Parathyroid adenoma (tissue), 2 donors: ENCODE measurements around the gene TMEM9B.
A peak's percentile ranks its signal among the peaks of the same experiment; 100 is the strongest.
"Not testable (repeated sequence)": the region's sequence is repeated elsewhere in the genome, so short reads cannot be mapped to it uniquely, and the experiment has no call there.

Experiments used
- H2AFZ ChIP-seq: fragments of 300-600 bp; sonication (generic); one replicate; pipeline ENCODE4 v1.7.0; 2017; ENCODE audit warnings: antibody characterized with exemption, mild to moderate bottlenecking
- H3K27ac ChIP-seq: fragments of 300-600 bp; sonication (generic); one replicate; pipeline ENCODE4 v1.7.0; 2017
- H3K27me3 ChIP-seq: fragments of 300-600 bp; sonication (generic); one replicate; pipeline ENCODE4 v1.7.0; 2017; ENCODE audit warnings: low read length; ENCODE audit not compliant: control insufficient read depth, insufficient read depth
- H3K36me3 ChIP-seq: fragments of 300-600 bp; sonication (generic); one replicate; pipeline ENCODE4 v1.7.0; 2017; ENCODE audit warnings: low read length; ENCODE audit not compliant: control insufficient read depth, insufficient read depth
- H3K4me1 ChIP-seq: fragments of 300-600 bp; sonication (generic); one replicate; pipeline ENCODE4 v1.7.0; 2017; ENCODE audit warnings: control low read depth
- H3K4me2 ChIP-seq: fragments of 300-600 bp; sonication (generic); one replicate; pipeline ENCODE4 v1.7.0; 2017; ENCODE audit warnings: low read length
- H3K4me3 ChIP-seq: fragments of 300-600 bp; sonication (generic); one replicate; pipeline ENCODE4 v1.7.0; 2017; ENCODE audit warnings: low read depth, low read length
- H3K79me2 ChIP-seq: fragments of 300-600 bp; sonication (generic); one replicate; pipeline ENCODE4 v1.7.0; 2017; ENCODE audit warnings: control low read depth
- H3K9ac ChIP-seq: fragments of 300-600 bp; sonication (generic); one replicate; pipeline ENCODE4 v1.7.0; 2017; ENCODE audit warnings: mild to moderate bottlenecking
- H3K9me3 ChIP-seq: fragments of 300-600 bp; sonication (generic); one replicate; pipeline ENCODE4 v1.7.0; 2017; ENCODE audit warnings: low read length; ENCODE audit not compliant: control insufficient read depth
- TF ChIP-seq, protein P1 (sequence below): fragments of 300-600 bp; sonication (generic); IDR thresholded peaks from one replicate; pipeline ENCODE4 v1.7.0; 2017; ENCODE audit warnings: antibody characterized with exemption, mild to moderate bottlenecking
- donor health status: primary hyperparathyroidism.

TMEM9B gene

DNA sequence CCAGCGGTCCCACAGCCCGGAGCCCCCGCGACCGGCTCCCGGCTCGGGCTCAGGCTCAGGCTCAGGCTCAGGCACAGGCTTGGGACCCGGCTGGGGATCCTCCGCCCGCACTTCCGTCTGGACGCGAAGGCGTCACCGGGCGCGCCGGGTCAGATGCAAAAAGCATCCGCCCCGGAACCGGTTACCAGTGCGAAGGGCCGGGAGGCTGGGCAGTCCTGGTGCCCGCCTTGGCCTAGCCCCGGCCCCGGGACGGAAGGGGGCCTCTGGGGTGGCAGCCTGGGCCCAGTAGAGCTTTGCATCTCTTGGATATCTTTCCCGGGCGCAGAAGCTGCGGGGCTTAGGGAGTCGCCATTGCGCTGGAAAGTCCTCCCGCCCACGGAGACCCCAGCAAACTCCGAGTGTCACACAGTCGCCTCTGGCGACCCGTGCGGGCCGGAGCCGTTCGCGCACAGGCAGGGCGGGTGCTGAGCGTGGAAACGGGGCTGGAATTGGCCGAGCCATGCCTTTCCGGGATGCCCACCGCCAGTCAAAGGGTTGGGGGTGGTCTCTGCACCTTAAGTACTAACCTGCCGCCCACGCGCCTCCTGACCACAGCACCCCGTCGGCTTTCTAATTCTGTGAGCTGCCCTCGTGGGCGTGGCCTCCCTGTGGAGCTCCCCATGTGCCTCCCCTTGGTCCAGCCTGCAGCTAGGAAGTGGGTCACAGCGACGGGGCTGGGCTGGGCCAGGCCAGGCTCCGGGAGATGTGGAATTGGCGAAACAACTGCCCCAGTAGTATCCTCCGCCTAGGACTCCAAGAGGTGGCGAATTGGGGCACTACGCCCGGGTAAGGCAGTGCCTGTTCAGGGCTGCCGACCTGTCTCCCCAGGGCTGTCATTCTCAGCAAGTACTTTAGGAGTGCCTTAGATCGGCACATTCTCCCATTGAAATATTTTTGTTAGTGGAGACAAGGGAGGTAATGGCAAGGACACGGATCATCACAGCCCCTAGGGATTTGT, at the start of gene TMEM9B:
TMEM9B (minus strand) TSS at position 119 of the 997 bp plus-strand sequence. CDS start 129 bp downstream, outside the sequence.
- TF ChIP-seq, protein P1, sequence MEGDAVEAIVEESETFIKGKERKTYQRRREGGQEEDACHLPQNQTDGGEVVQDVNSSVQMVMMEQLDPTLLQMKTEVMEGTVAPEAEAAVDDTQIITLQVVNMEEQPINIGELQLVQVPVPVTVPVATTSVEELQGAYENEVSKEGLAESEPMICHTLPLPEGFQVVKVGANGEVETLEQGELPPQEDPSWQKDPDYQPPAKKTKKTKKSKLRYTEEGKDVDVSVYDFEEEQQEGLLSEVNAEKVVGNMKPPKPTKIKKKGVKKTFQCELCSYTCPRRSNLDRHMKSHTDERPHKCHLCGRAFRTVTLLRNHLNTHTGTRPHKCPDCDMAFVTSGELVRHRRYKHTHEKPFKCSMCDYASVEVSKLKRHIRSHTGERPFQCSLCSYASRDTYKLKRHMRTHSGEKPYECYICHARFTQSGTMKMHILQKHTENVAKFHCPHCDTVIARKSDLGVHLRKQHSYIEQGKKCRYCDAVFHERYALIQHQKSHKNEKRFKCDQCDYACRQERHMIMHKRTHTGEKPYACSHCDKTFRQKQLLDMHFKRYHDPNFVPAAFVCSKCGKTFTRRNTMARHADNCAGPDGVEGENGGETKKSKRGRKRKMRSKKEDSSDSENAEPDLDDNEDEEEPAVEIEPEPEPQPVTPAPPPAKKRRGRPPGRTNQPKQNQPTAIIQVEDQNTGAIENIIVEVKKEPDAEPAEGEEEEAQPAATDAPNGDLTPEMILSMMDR: no peak

DNA sequence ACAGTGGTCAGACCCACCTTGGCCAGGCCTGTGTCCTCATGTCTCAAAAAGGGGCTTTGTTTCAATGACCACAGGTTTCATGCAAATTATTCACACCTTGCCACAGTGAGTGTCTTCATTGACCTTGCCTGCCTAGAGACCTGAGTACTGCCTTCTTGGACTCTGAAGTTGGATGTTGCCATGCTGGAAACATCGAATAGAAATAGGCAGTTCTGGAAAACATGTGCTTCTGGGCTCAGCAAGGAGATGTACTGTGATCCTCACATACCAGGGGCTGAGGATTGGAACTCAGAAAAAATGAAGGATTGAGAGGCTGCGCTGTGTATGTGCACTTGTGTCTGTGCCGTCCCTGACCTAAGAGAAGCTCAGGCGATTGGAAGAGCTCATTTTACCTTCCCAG, 49.1 kb upstream of the TMEM9B start:
- Histone ChIP-seq H3K4me2 (no peak overlapping the region), H3K79me2 (no peaks in the 10 kb centered on the region), H3K27me3 (no peaks in the 10 kb centered on the region), H3K4me3 (no peak overlapping the region), H3K4me1 (no peaks in the 10 kb centered on the region), H3K9ac (no peak overlapping the region), H3K9me3 (no peaks in the 10 kb centered on the region), H3K36me3 (no peaks in the 10 kb centered on the region), H2AFZ (no peak overlapping the region), H3K27ac (no peak overlapping the region)
- TF ChIP-seq, protein P1: no peak

More for the DNA sequence above, at the start of gene TMEM9B:
- peak within 1 kb of the TSS; percentile 75 for H3K4me3 ChIP-seq
- no peaks in the 10 kb centered on the region for H3K4me1 ChIP-seq
- no peaks in the 10 kb centered on the region for H3K27me3 ChIP-seq
- H3K9ac ChIP-seq: peak within 1 kb of the TSS; percentile 61
- H3K9me3 ChIP-seq: no peaks in the 10 kb centered on the region
- peak within 1 kb of the TSS; percentile 91 for H2AFZ ChIP-seq
- no peaks in the 10 kb centered on the region for H3K36me3 ChIP-seq
- H3K79me2 ChIP-seq: peaks cover 4% of the 10 kb centered on the region
- peak within 1 kb of the TSS; percentile 95 for H3K27ac ChIP-seq
- peak within 1 kb of the TSS; percentile 85 for H3K4me2 ChIP-seq

DNA sequence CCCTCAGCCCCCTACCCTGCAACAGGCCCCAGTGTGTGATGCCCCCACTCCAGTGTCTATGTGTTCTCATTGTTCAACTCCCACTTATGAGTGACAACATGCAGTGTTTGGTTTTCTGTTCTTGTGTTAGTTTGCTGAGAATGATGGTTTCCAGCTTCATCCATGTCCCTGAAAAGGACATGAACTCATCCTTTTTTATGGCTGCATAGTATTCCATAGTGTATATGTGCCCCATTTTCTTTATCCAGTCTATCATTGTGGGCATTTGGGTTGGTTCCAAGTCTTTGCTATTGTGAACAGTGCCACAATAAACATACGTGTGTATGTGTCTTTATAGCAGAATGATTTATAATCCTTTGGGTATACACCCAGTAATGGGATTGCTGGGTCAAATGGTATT, 45.3 kb upstream of the TMEM9B start:
- H3K36me3 ChIP-seq, H3K4me3 ChIP-seq, H3K9me3 ChIP-seq, H3K79me2 ChIP-seq, H3K4me1 ChIP-seq, H3K9ac ChIP-seq, H3K27ac ChIP-seq, H3K27me3 ChIP-seq, H3K4me2 ChIP-seq, H2AFZ ChIP-seq: not testable (repeated sequence)

DNA sequence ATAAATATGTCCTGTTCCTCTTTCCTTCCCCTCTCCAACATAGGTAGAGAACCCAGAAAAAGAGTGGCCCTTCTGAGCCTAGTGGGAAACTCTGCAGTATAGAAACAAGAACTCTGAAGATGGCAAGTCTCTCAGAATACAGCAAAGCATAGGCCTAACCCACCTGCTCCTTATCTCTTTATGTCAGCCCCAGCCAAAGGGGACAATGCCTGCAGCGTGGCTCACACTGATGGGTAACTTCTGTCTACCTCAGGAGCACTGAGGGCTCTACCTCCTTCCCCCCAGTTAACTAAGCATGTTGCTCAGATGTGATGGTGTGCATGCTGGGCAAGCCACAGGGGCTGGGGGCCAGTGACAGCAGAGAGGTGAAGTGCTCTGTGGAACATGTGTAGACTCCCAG, 44.4 kb upstream of the TMEM9B start:
- no peak overlapping the region for H3K4me3 ChIP-seq
- no peak overlapping the region for H3K27ac ChIP-seq
- no peaks in the 10 kb centered on the region for H3K79me2 ChIP-seq
- H3K27me3 ChIP-seq: no peaks in the 10 kb centered on the region
- TF ChIP-seq, protein P1: no peak
- no peaks in the 10 kb centered on the region for H3K4me1 ChIP-seq
- H3K9ac ChIP-seq: no peak overlapping the region
- no peak overlapping the region for H3K4me2 ChIP-seq
- H3K9me3 ChIP-seq: no peaks in the 10 kb centered on the region
- no peaks in the 10 kb centered on the region for H3K36me3 ChIP-seq
- no peak overlapping the region for H2AFZ ChIP-seq

DNA sequence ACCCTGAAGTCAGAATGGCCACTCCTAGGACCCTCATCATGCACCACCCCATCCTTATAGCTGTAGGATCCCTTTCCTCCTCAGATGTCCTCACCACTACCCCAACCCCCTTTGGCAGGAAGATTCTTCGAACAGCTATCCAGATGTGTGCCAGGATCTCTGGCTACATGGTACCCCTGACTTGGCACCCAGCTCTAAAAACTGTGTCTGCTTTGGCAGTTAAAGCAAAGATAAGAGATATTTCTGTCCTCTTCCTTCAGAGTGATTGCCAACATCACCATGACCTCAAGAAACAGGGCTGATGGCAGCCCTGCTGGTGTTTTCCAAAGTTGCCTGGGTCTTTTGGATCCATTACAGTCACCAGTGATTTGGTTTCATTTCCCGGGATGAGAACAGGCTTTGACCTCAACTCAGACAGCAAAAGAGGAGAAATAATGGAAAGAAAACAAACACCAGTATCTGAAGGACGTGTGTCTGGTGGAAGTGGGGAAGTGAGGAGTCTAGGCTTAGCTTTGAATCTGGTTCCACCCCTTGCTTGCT, 43.8 kb upstream of the TMEM9B start:
- no peak overlapping the region for H3K4me3 ChIP-seq
- H3K27me3 ChIP-seq: no peaks in the 10 kb centered on the region
- TF ChIP-seq, protein P1: no peak
- H3K79me2 ChIP-seq: no peaks in the 10 kb centered on the region
- no peaks in the 10 kb centered on the region for H3K4me1 ChIP-seq
- H3K4me2 ChIP-seq: no peak overlapping the region
- no peak overlapping the region for H3K9ac ChIP-seq
- H3K9me3 ChIP-seq: no peaks in the 10 kb centered on the region
- H3K36me3 ChIP-seq: no peaks in the 10 kb centered on the region
- no peak overlapping the region for H2AFZ ChIP-seq
- H3K27ac ChIP-seq: no peak overlapping the region
